Measurements from ENCODE around the gene ZYG11B. TPM values are rescaled to one million over a fixed set of nuclear protein-coding genes. Genes with fewer than 3 reads are reported as not detected.
A peak's percentile ranks its signal among the peaks of the same experiment; 100 is the strongest.
"Not testable (repeated sequence)": the region's sequence is repeated elsewhere in the genome, so short reads cannot be mapped to it uniquely, and the experiment has no call there.

Gene ZYG11B
- total RNA-seq = 84.3 TPM
- long read RNA-seq, full-length matches to known transcripts = 59 of 91 reads
- long read RNA-seq, partial matches to known transcripts = 3 of 91 reads
- long read RNA-seq, other reads (novel, unspliced or antisense) = 29 of 91 reads

DNA sequence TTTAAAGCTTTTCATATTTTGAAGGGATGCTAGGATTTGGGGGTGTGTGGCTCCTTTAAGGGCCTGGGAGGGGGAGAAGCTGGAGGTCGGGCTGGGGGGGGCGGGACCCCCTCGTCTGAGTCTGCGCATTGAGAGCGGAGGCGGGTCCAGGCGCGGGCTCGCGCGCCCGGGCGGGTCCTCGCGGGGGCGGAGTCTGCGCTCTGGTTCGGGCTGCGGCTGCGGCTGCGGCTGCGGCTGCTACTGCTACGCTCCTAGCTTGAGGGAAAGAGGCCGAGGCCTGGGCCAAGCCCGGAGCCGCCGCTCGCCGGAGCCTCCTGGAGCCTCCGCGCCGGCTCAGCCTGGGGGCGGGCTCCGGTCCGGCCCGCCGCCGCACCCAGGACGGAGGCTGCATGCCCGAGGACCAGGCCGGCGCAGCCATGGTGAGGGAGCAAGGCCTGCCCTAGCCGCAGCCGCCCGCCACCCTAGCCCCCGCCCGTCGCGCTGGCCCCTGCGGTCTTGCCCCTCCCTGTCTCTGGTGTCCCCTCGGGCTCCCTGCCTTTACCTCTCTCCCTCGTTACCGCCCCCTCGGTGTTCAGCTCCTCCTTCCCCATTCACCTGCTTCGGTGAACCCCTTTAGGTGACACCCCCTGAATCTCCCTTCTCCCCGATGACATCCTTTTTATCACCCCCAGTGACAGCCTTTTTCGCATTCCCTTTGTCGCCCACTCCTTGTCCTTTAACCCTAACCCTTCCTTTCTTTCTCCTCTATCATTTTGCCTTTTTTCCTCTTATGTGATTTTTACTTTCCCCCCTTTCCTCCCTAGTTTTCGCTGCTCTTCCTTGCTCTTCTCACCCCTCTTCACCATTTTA, at the start of gene ZYG11B:
Gene ZYG11B, plus strand, starts transcription at position 189 of the 849 bp plus-strand sequence. Its CDS starts 201 bp downstream, at position 390.
- ATAC-seq (peak; percentile 98), DNase-seq (peak; percentile 95)
- intact Hi-C loops (cut with micrococcal nuclease) = no loop called here

DNA sequence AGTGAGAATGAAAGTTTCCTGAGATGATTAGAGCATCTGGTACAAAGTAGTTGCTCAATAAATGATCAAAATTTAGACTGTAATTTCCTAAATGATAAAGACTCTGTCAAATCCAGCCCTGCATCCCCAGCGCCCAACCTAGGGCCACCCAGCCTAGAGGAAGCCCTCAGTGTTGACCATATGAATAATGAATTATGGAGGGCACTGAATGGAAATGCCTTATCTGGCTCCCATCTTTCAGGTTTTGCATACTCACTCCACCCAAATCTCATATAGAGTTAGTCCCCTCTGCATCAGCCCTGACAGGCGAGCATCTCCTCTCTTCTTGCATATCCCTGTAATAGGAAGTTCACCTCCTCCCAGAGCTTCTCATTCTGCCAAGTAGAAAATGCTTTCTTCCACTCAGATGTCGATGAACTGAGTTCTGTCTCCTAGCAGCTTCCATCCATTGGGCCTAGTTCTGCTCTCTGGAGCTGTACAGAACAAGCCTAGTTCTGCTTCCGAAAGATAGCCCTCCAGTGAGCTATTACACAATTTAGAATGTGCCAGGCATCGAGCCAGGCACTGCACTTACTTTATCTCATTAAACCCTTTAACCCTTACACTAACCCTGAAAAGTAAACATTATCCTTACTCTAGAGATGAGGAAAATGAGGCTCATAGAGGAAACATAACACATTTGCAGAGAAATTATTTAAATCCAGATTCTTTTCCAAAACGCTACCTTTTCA, 49.0 kb upstream of the ZYG11B start:
- DNase-seq = peak; percentile 72
- peak; percentile 87 for ATAC-seq
- intact Hi-C loops (cut with micrococcal nuclease) = no loop called here

DNA sequence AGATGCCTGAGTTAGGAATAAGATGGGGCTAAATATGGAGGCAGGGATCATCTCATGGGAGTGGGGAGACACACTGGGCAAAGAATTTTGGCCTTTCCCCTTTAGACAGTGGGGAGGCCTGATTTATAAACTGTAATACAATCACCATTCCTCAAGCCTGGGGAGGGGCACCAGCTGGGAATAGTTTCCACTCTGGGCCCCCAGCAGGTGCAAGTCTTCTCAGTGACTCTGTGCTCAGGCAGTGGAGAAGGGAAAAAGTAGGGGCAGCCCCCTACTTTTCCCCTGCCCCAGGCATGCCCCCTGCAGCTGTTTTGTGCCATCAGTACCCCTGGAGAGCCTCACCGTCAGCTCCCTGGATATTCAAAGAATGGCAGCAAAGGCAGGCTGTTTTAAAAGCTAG, 47.2 kb upstream of the ZYG11B start:
- intact Hi-C loops (cut with micrococcal nuclease) = no loop called here
- DNase-seq (no peak), ATAC-seq (no peak)

DNA sequence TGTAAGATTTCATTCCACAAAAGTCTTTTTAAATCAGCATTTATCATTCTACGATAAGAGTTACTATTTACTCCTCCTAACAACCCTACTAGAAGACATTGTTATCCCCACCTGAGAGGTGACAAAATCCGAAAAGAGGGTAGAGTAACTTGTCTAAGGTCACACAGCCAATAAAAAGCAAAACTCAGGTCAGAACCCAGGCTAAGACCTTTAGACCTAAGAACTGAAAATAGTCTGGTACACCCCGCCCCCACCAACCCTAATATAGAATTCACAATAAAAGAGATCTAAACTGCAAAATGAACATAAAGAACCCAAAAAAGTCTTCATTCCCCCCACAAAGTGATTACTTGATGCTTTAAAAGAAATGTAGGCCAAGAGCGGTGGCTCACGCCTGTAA, 46.8 kb upstream of the ZYG11B start:
- ATAC-seq (no peak), DNase-seq (no peak)
- intact Hi-C loops (cut with micrococcal nuclease) = no loop called here

DNA sequence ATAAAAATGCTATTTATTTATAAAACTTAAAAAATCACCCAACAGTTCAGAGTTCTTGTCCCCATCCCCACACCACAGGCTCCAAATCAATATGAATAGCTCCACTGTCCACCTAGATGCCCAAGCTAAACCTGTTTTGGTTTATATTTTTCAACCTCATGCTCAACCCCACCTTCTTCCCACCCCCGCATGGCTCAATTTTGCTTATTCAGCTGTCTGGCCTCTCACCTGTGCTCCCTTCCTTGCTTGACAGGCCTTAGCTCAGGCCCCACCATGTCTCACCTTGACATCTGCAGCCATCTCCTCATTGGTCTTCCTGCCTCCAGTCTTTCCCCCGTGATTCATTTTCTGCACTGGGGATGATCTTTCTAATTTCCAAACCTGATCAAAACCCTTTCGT, 45.9 kb upstream of the ZYG11B start:
- DNase-seq (no peak), ATAC-seq (no peak)
- intact Hi-C loops (cut with micrococcal nuclease) = no loop called here

DNA sequence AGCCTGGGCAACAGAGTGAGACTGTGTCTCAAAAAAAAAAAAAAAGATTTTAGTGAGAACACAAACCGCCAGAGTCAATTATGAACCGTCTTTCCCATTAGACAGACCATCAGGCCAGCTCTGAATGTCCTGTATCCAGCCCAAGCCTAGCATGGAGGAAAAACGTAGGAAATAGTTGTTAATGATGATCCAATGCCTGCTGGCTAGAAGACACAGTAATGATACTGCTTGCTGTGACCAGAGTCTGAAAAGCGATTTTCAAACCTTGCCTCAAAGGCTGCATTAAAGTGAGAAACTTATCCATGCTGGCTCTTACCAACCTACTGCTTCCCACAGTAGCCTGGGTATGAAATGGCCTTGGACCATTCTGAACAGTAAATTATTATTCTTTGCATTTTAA, 45.1 kb upstream of the ZYG11B start:
- ATAC-seq = no peak
- intact Hi-C loops (cut with micrococcal nuclease) = no loop called here
- DNase-seq = no peak

DNA sequence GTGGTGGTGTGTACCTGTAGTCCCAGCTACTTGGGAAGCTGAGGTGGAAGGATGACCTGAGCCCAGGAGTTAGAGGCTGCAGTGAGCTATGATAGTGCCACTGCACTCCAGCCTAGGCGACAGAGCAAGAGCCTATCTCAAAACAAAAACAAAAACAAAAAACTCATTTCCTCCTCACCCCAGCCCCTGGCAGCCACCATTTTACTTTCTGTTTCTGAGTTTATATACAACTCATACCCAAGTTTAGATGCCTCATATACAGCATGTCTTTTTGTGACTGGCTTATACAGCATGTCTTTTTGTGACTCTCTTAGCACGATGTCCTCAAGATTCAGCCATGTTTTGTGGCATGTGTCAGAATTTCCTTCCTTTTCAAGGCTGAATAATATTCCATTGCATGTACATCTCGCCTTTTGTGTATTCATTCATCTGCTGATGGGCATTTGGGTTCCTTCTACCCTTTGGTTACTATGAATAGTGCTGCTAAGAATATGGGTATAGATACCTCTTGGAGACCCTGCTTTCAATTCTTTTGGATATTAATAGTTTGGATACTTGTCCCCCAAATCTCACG, 42.8 kb upstream of the ZYG11B start:
- DNase-seq (no peak), ATAC-seq (no peak)
- intact Hi-C loops (cut with micrococcal nuclease) = no loop called here

DNA sequence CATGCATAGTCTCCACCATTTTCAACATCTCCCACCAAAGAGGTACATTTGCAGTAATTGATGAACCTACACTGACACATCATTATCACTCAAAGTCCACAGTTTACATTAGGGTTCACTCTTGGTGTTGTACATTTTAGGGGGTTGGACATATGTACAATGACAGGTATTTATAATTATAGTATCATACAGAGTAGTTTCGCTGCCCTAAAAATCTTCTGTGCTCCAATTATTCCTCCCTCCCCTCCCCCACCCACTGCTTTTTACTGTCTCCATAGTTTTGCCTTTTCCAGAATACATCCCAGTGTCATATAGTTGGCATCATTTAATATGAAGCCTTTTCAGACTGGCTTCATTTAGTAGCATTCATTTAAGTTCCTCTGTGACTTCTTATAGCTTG, 41.7 kb upstream of the ZYG11B start:
- DNase-seq (no peak), ATAC-seq (no peak)
- intact Hi-C loops (cut with micrococcal nuclease) = no loop called here

DNA sequence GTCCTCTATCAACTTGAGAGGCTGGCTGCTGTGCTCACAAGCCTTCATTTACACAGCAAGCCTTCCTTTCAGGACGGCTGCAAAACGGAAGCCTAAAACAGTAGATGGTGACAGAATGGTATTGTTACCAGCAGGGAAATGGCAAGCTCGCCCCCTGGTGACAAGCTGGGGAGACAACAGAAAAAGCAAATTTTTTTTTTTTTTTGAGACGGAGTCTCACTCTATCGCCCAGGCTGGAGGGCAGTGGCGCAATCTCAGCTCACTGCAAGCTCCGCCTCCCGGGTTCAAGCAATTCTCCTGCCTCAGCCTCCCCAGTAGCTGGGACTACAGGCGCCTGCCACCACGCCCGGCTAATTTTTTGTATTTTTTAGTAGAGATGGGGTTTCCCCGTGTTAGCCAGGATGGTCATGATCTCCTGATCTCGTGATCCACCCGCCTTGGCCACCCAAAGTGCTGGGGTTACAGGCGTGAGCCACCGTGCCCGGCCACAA, 39.9 kb upstream of the ZYG11B start:
- ATAC-seq (peak; percentile 81), DNase-seq (peak; percentile 74)
- intact Hi-C loops (cut with micrococcal nuclease) = not testable (repeated sequence)

DNA sequence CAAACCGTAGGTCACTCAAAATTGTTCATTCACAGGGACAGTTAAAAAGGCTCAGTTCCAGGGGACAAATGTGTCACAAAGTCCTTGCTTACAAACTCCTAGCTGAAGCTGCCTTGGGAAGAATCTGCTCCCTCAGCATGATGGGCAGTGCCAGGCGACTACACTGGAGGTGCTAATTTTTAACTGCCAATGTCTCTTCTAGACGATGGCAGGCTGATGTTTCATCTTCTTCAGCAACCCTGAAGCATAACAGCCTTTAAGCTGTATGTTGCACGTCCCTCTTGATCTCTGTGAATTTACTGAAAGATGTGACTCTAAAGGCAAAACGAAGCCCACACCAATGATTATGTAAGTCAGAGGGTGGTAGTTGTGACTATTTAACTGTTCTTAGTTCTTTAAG, 39.4 kb upstream of the ZYG11B start:
- DNase-seq (no peak), ATAC-seq (no peak)
- intact Hi-C loops (cut with micrococcal nuclease) = no loop called here

DNA sequence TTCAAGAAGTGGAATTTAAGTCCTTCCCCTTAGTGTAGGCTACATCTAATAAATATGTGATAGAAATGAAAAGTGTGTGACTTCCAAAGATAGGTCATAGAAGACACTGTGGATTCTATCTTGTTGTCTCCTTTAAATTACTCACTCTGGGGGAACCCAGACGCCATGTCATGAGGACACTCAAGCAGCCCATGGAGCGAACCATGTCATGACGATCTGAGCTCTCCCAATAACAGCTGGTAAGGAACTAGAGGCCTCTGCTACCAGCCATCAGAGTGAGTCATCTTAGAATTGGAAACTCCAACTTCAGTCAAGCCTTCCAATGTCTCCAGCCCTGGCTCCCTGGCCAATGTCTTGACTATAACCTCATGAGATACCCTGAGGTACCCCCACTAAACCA, 34.4 kb upstream of the ZYG11B start:
- no peak for ATAC-seq
- intact Hi-C loops (cut with micrococcal nuclease) = no loop called here
- DNase-seq = no peak

DNA sequence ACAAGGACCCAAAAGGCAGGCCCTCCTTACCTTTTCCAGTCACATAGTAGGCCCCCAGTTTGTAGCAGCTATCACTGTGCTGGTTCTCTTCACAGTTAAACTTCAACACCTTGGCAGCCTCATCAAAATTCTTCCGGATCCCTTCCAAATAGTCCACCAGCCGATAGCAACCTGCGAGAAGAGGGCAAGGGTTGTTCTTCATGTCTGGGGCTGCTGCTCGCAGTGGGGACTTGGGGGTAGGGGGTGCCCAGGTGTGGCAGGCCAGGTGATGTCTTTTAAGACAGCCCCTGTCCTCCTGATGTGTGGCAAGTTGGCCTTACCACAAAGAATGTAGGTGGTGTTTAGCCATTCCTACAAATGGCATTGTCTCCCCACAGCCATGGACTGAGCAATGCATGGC, 33.6 kb upstream of the ZYG11B start:
- ATAC-seq (no peak), DNase-seq (no peak)
- intact Hi-C loops (cut with micrococcal nuclease) = no loop called here

DNA sequence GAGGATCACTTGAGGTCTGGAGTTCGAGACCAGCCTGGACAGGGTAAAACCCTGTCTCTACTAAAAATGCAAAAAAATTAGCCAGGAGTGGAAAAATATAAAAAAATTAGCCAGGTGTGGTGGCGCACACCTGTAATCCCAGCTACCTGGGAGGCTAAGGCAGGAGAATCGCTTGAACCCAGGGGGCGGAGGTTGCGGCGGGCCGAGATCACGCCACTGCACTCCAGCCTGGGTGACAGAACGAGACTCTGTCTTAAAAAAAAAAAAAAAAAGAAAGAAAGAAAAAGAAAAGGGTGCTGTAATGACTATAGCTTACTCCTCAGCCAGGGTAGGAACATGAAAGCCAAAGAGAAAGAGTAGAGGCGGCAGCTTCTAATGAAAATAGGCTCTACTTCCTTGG, 32.9 kb upstream of the ZYG11B start:
- DNase-seq; intact Hi-C loops (cut with micrococcal nuclease); ATAC-seq: not testable (repeated sequence)

DNA sequence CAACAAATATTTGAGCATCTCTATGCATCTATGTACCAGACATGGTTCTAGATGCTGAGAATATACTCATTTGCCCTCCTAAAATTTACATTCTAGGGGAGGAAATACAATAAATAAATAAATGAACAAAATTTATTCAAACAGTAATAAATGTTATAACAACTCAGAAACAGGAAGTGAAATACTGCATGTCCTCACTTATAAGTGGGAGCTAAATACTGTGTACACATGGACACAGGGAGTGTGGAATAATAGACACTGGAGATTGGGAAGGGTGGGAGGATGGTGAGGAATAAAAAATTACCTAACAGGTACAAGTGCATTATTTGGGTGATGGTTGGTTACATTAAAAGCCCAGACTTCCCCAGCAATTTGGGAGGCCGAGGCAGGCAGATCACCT, 32.4 kb upstream of the ZYG11B start:
- intact Hi-C loops (cut with micrococcal nuclease) = no loop called here
- no peak for ATAC-seq

DNA sequence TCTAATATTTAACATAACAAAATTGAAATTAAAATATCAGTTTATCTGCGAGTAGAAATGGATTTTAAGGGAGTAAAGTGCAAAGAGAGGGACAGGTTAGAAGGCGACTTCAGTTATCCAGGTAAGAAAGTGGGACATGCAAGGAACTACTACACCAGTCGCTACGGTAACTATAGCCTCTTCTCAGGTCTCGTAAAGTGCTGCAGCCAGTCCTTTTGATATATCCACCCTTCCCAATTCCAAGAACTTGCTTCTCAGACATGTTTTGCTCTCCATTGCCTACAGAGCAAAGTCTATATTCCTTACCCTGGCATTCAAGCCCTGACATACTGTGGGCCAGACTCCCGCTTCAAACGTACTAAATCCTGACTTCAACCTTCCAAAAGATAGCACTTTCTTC, 30.6 kb upstream of the ZYG11B start:
- intact Hi-C loops (cut with micrococcal nuclease) = no loop called here
- DNase-seq (no peak), ATAC-seq (no peak)

More for the DNA sequence above, 32.4 kb upstream of the ZYG11B start:
- no peak for DNase-seq

DNA sequence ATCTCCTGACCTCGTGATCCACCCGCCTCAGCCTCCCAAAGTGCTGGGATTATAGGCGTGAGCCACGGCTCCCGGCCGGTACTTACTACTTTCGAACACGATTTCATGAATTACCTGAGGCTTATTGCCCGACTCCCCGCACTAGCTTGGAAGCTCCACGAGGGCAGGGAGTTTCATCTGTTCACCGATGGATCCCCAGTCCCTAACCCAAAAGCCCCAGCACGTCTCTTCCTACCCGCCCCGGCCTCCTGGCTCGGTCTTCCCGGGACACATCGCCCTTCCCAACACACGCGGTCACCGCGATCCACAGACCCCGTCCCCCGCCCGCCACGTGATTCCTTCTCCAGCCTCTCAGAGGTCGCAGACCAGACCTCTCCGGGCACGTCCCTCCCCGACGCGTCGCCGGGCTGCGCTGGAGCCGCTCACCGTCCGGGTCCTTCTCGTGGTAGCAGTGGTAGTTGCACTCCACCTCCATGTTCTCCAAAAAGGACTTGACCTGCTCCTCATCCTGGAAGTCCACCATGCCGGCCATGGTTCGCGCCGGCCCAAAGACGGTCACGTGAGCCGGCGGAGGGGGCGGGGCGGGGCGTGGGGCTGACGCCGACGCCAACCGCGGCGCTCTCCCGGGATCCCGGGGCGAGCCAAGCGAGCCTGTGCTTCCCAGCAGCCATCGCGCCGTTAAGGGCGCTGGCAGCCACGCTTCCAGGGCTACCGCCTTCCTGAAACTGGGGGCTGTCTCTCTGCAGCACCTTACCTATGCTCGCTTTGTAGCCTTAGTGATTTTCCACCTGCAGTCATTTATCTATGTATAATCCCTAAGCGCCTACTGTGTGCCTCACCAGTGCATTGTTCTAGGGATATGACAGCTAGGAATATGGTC, 28.2 kb upstream of the ZYG11B start, which contains the start of gene COA7:
Gene COA7, minus strand, starts transcription at position 553 of the 880 bp plus-strand sequence. Its CDS starts 21 bp downstream, at position 532.
- intact Hi-C loops (cut with micrococcal nuclease) = no loop called here
- ATAC-seq (peak; percentile 88), DNase-seq (peak; percentile 94)

DNA sequence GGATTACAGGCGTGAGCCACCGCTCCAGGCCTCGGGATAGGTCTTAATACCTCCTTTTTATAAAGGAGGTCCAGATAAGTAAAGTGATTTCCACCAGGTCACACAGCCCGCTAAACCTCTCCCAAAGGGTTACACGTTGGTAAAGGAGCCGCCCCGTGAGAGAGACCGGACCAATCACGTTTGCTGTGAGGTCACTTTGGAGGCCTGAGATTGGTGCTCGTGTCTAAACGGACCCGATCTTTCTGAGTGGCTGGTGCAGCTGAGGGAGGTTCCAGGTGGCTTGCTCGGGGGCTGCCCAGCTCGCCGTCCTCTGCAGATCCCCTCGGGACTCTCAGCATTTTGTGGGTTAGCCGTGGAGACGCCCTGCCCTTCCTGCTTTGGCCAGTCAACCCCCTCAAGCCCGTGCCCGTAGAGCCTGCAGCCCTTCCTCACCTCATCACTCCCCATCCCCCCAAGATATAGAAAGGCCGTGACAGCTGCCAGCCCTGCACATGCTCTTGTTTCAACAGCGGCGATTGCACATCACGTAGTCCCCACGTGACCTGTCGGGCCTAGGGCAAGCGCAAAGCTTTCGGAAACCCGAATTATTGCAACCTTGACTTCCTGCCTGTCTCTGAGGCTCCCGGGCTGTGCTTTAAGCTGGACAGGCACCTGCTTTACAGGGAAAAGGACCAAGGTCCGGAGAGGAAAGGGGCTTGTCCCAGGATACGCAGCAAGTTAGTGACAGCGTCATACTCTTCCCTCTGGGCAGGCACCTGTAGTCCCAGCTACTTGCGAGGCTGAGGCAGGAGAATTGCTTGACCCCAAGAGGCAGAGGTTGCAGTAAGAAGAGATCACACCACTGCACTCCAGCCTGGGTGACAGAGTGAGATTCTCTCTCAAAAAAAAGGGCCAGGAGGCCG, 23.1 kb upstream of the ZYG11B start:
- peak; percentile 88 for DNase-seq
- intact Hi-C loops (cut with micrococcal nuclease) = no loop called here
- peak; percentile 86 for ATAC-seq

Measured in left ventricle myocardium superior (tissue), 1 donor.